Stomach (tissue), 9 donors: Measurements from ENCODE around the gene CCT4. TPM values are rescaled to one million over a fixed set of nuclear protein-coding genes. Genes with fewer than 3 reads are reported as not detected.
"Not testable (repeated sequence)": the region's sequence is repeated elsewhere in the genome, so short reads cannot be mapped to it uniquely, and the experiment has no call there.

Experiments
- DNase-seq, 2 donors: peaks; one replicate each; pipeline versions ENCODE4 v3.0.0 to v3.0.0-alpha.2; 2013 to 2019
- H3K27ac ChIP-seq, 5 donors: fragments of 200-600 bp in 4 of 5; sonication (generic) in 4 of 5; one replicate each; pipeline ENCODE4 v1.5.1; 2013 to 2019; ENCODE audit warnings: mild to moderate bottlenecking in 1 of 5, moderate library complexity in 1 of 5
- H3K27me3 ChIP-seq, 3 donors: fragments of 200-600 bp; sonication (generic); one replicate each; pipeline ENCODE4 v1.5.1; 2017 to 2019; ENCODE audit warnings: mixed run types in 1 of 3
- H3K36me3 ChIP-seq, 4 donors: fragments of 200-600 bp; sonication (generic); 1 replicate in 3 of 4; 2 replicates in 1 of 4; pipeline ENCODE4 v1.5.1; 2016 to 2019
- H3K4me1 ChIP-seq, 4 donors: fragments of 200-600 bp; sonication (generic); one replicate each; pipeline ENCODE4 v1.5.1; 2016 to 2019
- H3K4me3 ChIP-seq, 4 donors: fragments of 200-600 bp; sonication (generic) in 3 of 4; one replicate each; pipeline ENCODE4 v1.5.1; 2016 to 2019; ENCODE audit warnings: mild to moderate bottlenecking in 1 of 4
- H3K9me3 ChIP-seq, 4 donors: fragments of 200-600 bp; sonication (generic); one replicate each; pipeline ENCODE4 v1.5.1; 2016 to 2019
- CTCF ChIP-seq, 7 experiments: fragments of 450-650 bp in 4 of 7; fragments of 200-600 bp in 3 of 7; sonication (generic) in 3 of 7; IDR thresholded peaks; one replicate each; pipeline ENCODE4 v1.5.1; 2016 to 2019; ENCODE audit warnings: antibody characterized with exemption in 7 of 7, control low read depth in 2 of 7, mild to moderate bottlenecking in 1 of 7
- EP300 ChIP-seq: sonication (generic); formaldehyde crosslinking; IDR thresholded peaks from one replicate; pipeline ENCODE4 v1.6.1; 2017; ENCODE audit warnings: antibody characterized with exemption
- POLR2A ChIP-seq, 4 donors: fragments of 450-650 bp; IDR thresholded peaks; one replicate each; pipeline ENCODE4 v1.6.1; 2016; ENCODE audit warnings: antibody characterized with exemption in 4 of 4, control low read depth in 2 of 4, mild to moderate bottlenecking in 1 of 4, moderate library complexity in 1 of 4
- POLR2AphosphoS5 ChIP-seq, 3 donors: sonication (generic); formaldehyde crosslinking; IDR thresholded peaks; one replicate each; pipeline ENCODE4 v1.6.1; 2016; ENCODE audit warnings: antibody characterized with exemption in 3 of 3
- WGBS, 5 donors: extraction: QIAGEN DNeasy Blood & Tissue Kit in 3 of 5; methylation state at CpG; one replicate each; pipeline versions ENCODE4 v1.1.5 to v1.1.7; 2013 to 2018; 5-methylcytosine and 5-hydroxymethylcytosine counted together
- intact Hi-C: fragments of 100-400 bp; cut with DNase I; formaldehyde crosslinking; loops from one replicate; pipeline ENCODE4 v1.15.1; 2023; ENCODE audit warnings: low total_unique reads
- polyA plus RNA-seq, 3 donors: library from polyadenylated mRNA; stranded (reverse); fragments of 200-250 nt; gene quantifications; one replicate each; pipeline ENCODE4 v1.2.3, GENCODE V29; 2013
- total RNA-seq, 5 donors: library from RNA; depleted of rRNA; stranded (reverse); fragments of >200 nt; gene quantifications; one replicate each; pipeline versions ENCODE4 v1.1.0 to v1.2.3, GENCODE V29; 2014 to 2016
- donor health status: healthy with polysubstance abuse.
- donor health status: Bipolar disorder and iron deficiency.
- donor health status: healthy.

The CCT4 gene
- total and polyA plus RNA-seq, 8 donors, result 18.5 to 109 (median 62.4) TPM

- WGBS, 5 donors, result 87 to 92% (median 91%) methylated on average over 4 of the region's 4 CpGs
- H3K9me3 ChIP-seq, result no peaks in the 10 kb centered on the region
- intact Hi-C loops, result no loop called here
These were observed 10.7 kb downstream of the CCT4 start for GRCh38 chr2:61877571-61878245.

GRCh38 chr2:61876400-61876799 is 12.1 kb downstream of the CCT4 start:
- no peak overlapping the region for H3K4me3 ChIP-seq
- H3K4me1 ChIP-seq, result no peaks in the 10 kb centered on the region
- H3K27me3 ChIP-seq, result no peaks in the 10 kb centered on the region
- DNase-seq, result no peak
- TF ChIP-seq EP300 (no peak), CTCF (IDR thresholded peaks at IDR 0.05) (no peak), POLR2A (IDR thresholded peaks at IDR 0.05) (no peak), POLR2AphosphoS5 (IDR thresholded peaks at IDR 0.05) (no peak)
- H3K36me3 ChIP-seq, result peaks cover 88 to 100% (median 100%) of the 10 kb centered on the region in 4 donors
- no peak overlapping the region for H3K27ac ChIP-seq
- intact Hi-C loops, result no loop called here
- 85 to 95% (median 88%) methylated on average over 1 of the region's 1 CpG for WGBS, 5 donors
- H3K9me3 ChIP-seq, result no peaks in the 10 kb centered on the region

More at GRCh38 chr2:61877571-61878245, 10.7 kb downstream of the CCT4 start:
- no peak for DNase-seq
- Histone ChIP-seq H3K4me3 (no peak overlapping the region), H3K36me3 (peaks cover 87 to 100% (median 100%) of the 10 kb centered on the region in 4 donors), H3K27me3 (no peaks in the 10 kb centered on the region), H3K4me1 (no peaks in the 10 kb centered on the region), H3K27ac (no peak overlapping the region)
- TF ChIP-seq CTCF (IDR thresholded peaks at IDR 0.05), result no peak
- TF ChIP-seq POLR2A (IDR thresholded peaks at IDR 0.05), result no peak
- no peak for TF ChIP-seq POLR2AphosphoS5 (IDR thresholded peaks at IDR 0.05)
- TF ChIP-seq EP300, result no peak

GRCh38 chr2:61866482-61867089 is 21.9 kb downstream of the CCT4 start:
- H3K4me1 ChIP-seq, DNase-seq, H3K4me3 ChIP-seq, intact Hi-C loops, H3K27ac ChIP-seq, H3K9me3 ChIP-seq, H3K27me3 ChIP-seq: not testable (repeated sequence)
- peaks cover 46 to 85% (median 76%) of the 10 kb centered on the region in 4 donors for H3K36me3 ChIP-seq
- 95 to 99% (median 97%) methylated on average over 14 of the region's 14 CpGs for WGBS, 5 donors

- H3K27me3 ChIP-seq, result no peaks in the 10 kb centered on the region
- H3K4me1 ChIP-seq, result no peaks in the 10 kb centered on the region
- 92 to 98% (median 97%) methylated on average over 5 of the region's 5 CpGs for WGBS, 5 donors
- H3K27ac ChIP-seq, result no peak overlapping the region
- peaks cover 8 to 40% (median 31%) of the 10 kb centered on the region in 4 donors for H3K36me3 ChIP-seq
- peaks cover 0 to 5% (median 3%) of the 10 kb centered on the region in 4 donors for H3K9me3 ChIP-seq
- intact Hi-C loops, result no loop called here
- H3K4me3 ChIP-seq, result no peak overlapping the region
- DNase-seq, result no peak
- TF ChIP-seq POLR2AphosphoS5 (IDR thresholded peaks at IDR 0.05), result no peak
These were observed 26.4 kb downstream of the CCT4 start for GRCh38 chr2:61862085-61862484.

GRCh38 chr2:61857224-61857623 is 31.2 kb downstream of the CCT4 start:
- peaks cover 0 to 5% (median 2%) of the 10 kb centered on the region in 4 donors for H3K9me3 ChIP-seq
- TF ChIP-seq EP300, result no peak
- TF ChIP-seq CTCF (IDR thresholded peaks at IDR 0.05), result no peak
- TF ChIP-seq POLR2A (IDR thresholded peaks at IDR 0.05), result no peak
- no peak for TF ChIP-seq POLR2AphosphoS5 (IDR thresholded peaks at IDR 0.05)
- WGBS, 5 donors, result 75 to 86% (median 83%) methylated on average over 3 of the region's 3 CpGs
- no peak overlapping the region for H3K4me3 ChIP-seq
- H3K36me3 ChIP-seq, result no peaks in the 10 kb centered on the region
- peaks cover 0 to 22% (median 15%) of the 10 kb centered on the region in 4 donors for H3K4me1 ChIP-seq
- H3K27me3 ChIP-seq, result no peaks in the 10 kb centered on the region
- no peak for DNase-seq
- intact Hi-C loops, result no loop called here
- H3K27ac ChIP-seq, result no peak overlapping the region
